ENCODE measurements around the gene CATSPERB.
"Not testable (repeated sequence)": the region's sequence is repeated elsewhere in the genome, so short reads cannot be mapped to it uniquely, and the experiment has no call there.

Gene CATSPERB

DNA sequence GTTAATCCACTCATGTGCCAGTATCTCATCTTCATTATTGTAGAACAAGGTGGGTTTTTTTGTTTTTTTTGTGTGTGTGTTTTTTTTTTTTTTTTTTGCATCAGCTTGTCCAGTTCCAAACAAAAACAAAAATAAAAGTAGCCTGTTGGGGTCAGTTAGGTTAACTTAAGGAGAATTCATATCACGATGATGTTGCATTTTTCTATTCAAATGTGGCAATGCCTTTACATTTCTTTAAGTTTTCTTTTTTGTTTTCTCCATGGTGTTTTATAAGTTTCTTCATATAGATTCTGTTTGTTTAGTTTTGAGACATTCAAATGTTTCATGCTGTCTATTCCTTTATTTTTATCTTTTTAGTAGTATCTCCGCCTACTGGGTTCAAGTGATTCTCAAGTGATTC is 16.2 kb upstream of the CATSPERB start:
- Mint-ChIP-seq H3K9me3 (no peaks in the 10 kb centered on the region), H3K27me3 (ENCODE audit: low read depth) (no peaks in the 10 kb centered on the region), H3K27ac (no peak overlapping the region)

DNA sequence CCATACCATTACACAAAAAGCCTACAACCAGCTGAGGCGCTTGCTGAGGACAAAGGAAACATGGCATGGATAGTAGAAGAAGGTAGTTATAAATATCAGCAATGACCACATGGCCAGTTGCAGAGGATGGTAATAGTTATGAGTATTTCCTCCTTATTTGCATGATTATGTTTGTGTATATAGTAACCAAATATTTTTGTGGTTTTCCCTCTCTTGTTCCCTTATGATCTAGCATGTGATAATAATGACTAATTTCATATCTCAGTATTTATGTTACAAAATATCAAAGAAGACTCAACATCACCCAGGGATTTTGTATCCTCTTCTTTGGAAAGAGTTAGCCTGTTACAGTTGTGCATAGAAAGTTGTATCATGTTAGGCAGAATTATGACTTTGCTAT is 13.5 kb upstream of the CATSPERB start:
- H3K9me3 Mint-ChIP-seq: peaks cover 3% of the 10 kb centered on the region
- no peak overlapping the region for H3K4me3 Mint-ChIP-seq
- peaks cover 10% of the 10 kb centered on the region for H3K36me3 Mint-ChIP-seq (ENCODE audit: low read depth)
- H3K27ac Mint-ChIP-seq: no peak overlapping the region
- H3K27me3 Mint-ChIP-seq (ENCODE audit: low read depth): no peaks in the 10 kb centered on the region
- no peaks in the 10 kb centered on the region for H3K4me1 Mint-ChIP-seq (ENCODE audit: low read depth)

More for the DNA sequence above, 16.2 kb upstream of the CATSPERB start:
- Mint-ChIP-seq H3K4me3 (no peak overlapping the region), H3K36me3 (ENCODE audit: low read depth) (peaks cover 11% of the 10 kb centered on the region), H3K4me1 (ENCODE audit: low read depth) (no peaks in the 10 kb centered on the region)

DNA sequence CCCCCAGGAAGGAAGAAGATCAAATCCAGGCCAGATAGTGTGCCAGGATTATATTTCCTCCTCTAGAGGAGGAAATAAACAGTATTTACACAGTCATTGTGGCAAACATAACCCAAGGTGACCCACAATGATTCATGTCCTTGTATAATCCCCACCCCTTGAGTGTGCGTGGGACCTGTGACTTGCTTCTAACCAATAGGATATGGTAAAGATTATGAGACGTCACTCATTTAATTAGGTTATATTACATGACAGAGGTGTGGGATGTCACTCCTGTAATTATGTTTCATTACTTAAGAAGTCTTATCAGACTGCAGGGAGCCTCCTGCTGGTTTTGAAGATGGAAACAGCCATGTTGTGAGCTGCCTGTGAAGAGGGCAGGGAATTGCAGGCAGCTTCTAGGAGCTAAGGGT is 12.2 kb upstream of the CATSPERB start:
- peaks cover 3% of the 10 kb centered on the region for H3K9me3 Mint-ChIP-seq
- H3K36me3 Mint-ChIP-seq (ENCODE audit: low read depth): peaks cover 15% of the 10 kb centered on the region
- H3K4me1 Mint-ChIP-seq (ENCODE audit: low read depth): no peaks in the 10 kb centered on the region
- H3K4me3 Mint-ChIP-seq: no peak overlapping the region
- H3K27ac Mint-ChIP-seq: no peak overlapping the region
- H3K27me3 Mint-ChIP-seq (ENCODE audit: low read depth): peaks cover 5% of the 10 kb centered on the region

DNA sequence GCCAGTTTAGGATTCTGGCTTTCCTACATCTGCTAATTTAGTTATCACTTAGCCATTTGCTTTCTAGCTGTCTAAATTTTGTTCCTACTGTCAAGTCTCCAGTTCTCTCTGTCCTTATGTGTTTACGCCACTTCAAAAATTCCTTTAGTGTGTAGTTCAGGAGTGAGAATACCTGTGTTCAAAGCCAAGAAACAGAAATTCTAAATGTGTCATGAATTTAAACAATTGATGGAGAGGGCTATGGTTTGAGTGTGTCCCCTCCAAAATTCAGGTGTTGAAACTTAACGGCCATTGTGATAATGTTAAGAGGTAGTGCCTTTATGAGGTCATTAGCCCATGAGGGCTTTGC is 11.4 kb upstream of the CATSPERB start:
- H3K27ac Mint-ChIP-seq: no peak overlapping the region
- peaks cover 3% of the 10 kb centered on the region for H3K9me3 Mint-ChIP-seq
- H3K4me1 Mint-ChIP-seq (ENCODE audit: low read depth): no peaks in the 10 kb centered on the region
- H3K4me3 Mint-ChIP-seq: no peak overlapping the region
- H3K36me3 Mint-ChIP-seq (ENCODE audit: low read depth): peaks cover 10% of the 10 kb centered on the region
- H3K27me3 Mint-ChIP-seq (ENCODE audit: low read depth): peaks cover 5% of the 10 kb centered on the region

DNA sequence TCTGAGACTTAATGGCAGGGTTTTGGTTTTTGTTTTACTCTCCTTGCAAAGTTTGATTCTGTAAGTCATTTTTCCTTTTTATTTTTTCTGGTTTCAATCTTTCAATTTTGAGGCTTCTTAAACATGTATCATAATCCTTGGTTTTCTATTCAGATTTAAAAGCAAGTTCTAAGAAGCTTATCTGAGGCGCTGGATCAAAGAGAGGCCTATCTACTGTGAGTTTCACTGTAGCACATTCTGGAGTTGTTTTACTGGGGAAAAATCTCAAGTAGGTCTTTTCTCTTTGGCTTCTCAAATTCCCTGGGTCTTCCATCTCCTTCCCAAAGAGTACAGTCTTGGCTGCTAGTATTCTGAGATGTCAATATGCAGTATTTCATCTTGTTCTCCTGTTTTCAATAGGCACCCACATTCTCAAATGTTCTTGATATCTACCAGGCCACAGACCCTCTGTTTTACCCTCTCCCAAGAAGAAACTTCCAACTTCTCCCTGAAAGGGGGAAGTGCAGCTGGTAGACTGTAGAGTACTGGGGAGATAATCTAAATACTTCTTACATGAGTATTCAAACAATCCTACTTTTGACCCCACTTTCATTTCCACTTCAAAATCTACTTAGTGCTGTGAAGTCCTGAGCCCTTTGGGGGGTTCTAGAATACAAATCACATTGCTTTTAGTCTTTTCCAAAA is 10.9 kb upstream of the CATSPERB start:
- Mint-ChIP-seq H3K4me3 (no peak overlapping the region), H3K36me3 (ENCODE audit: low read depth) (peaks cover 10% of the 10 kb centered on the region), H3K4me1 (ENCODE audit: low read depth) (no peaks in the 10 kb centered on the region), H3K9me3 (peaks cover 3% of the 10 kb centered on the region), H3K27me3 (ENCODE audit: low read depth) (peaks cover 5% of the 10 kb centered on the region), H3K27ac (no peak overlapping the region)

DNA sequence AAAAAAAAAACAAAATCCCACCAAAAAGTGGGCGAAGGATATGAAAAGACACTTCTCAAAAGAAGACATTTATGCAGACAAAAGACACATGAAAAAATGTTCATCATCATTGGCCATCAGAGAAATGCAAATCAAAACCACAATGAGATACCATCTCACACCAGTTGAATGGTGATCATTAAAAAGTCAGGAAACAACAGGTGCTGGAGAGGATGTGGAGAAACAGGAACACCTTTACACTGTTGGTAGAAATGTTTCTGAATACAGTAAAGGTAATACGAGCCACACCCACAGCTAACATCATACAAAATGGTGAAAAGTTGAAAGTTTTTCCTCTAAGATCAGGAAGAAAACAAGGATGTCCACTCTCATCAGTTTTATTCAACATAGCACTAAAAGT is 8.0 kb upstream of the CATSPERB start:
- H3K4me1 Mint-ChIP-seq (ENCODE audit: low read depth); H3K4me3 Mint-ChIP-seq; H3K27me3 Mint-ChIP-seq (ENCODE audit: low read depth); H3K36me3 Mint-ChIP-seq (ENCODE audit: low read depth); H3K9me3 Mint-ChIP-seq; H3K27ac Mint-ChIP-seq: not testable (repeated sequence)

DNA sequence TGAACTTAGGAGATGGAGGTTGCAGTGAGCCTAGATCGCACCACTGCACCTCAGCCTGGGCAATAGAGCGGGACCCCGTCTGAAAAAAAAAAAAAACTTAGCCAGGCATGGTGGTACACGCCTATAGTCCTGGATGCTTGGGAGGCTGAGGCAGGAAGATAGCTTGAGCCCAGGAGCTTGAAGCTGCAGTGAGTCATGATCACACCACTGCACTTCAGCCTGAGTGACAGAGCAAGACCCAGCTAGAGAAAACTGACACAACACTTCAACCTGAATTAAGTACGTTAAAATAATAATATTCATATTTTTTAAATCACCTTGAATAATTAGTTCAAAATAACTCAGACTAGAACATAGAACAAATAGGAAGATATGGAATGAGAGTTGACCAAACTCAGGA is 5.7 kb upstream of the CATSPERB start:
- H3K9me3 Mint-ChIP-seq: peaks cover 6% of the 10 kb centered on the region
- H3K36me3 Mint-ChIP-seq (ENCODE audit: low read depth): peaks cover 8% of the 10 kb centered on the region
- no peak overlapping the region for H3K27ac Mint-ChIP-seq
- peaks cover 5% of the 10 kb centered on the region for H3K27me3 Mint-ChIP-seq (ENCODE audit: low read depth)
- no peak overlapping the region for H3K4me3 Mint-ChIP-seq
- H3K4me1 Mint-ChIP-seq (ENCODE audit: low read depth): no peaks in the 10 kb centered on the region

DNA sequence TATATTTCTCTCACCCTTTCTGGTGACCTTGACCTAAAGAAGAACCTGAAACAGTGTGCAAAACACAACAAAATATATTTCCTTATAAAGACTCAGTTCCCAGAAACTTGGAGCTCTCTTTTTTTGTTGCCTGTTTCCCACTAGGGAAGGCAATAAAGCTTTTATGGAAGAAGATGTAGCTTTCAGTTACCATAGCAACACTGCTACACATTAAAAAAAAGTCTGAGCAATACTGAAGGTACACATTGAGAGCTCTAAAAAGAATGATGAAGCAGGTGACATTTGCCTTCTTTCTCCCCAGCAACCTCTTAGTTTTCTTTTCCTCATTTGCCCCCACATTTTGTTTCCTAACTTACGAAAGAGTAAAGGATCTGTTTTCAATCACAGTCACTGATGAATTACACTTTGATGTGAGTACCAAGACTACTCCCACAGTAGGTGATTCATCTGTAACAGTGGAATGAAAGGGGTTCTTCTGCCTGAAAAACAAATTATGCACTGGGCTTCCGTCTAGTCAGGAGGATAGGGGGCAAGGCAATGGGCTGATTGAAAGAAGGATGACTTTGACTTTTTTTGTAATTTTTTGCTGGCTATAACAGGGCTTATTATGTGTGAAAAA is 1.1 kb upstream of the CATSPERB start:
- Mint-ChIP-seq H3K4me3 (no peak overlapping the region), H3K27me3 (ENCODE audit: low read depth) (no peaks in the 10 kb centered on the region), H3K9me3 (peaks cover 3% of the 10 kb centered on the region), H3K36me3 (ENCODE audit: low read depth) (peaks cover 4% of the 10 kb centered on the region), H3K4me1 (ENCODE audit: low read depth) (no peaks in the 10 kb centered on the region), H3K27ac (no peak overlapping the region)

DNA sequence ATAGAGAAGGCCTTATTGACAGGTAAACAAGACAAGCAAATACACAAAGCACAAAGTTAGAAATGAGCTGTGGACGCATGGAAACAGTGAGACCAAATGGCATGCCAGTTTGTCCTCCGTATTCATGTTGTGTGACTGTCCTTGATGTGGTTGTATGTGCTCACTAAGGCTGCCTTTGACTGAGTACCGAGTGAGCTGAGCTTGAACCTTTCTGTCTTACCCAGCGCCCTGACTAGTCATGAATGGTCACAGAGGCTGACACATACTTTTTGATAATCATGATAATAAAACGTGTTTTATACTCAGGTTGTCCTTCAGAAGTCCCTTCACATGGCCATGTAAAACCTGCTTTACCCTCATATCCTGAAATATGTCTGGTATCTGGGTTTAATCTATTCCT is 553 bp upstream of the CATSPERB start:
- peaks cover 3% of the 10 kb centered on the region for H3K9me3 Mint-ChIP-seq
- no peak overlapping the region for H3K27ac Mint-ChIP-seq
- H3K27me3 Mint-ChIP-seq (ENCODE audit: low read depth): no peaks in the 10 kb centered on the region
- H3K4me3 Mint-ChIP-seq: no peak overlapping the region
- peaks cover 4% of the 10 kb centered on the region for H3K36me3 Mint-ChIP-seq (ENCODE audit: low read depth)
- H3K4me1 Mint-ChIP-seq (ENCODE audit: low read depth): no peaks in the 10 kb centered on the region

DNA sequence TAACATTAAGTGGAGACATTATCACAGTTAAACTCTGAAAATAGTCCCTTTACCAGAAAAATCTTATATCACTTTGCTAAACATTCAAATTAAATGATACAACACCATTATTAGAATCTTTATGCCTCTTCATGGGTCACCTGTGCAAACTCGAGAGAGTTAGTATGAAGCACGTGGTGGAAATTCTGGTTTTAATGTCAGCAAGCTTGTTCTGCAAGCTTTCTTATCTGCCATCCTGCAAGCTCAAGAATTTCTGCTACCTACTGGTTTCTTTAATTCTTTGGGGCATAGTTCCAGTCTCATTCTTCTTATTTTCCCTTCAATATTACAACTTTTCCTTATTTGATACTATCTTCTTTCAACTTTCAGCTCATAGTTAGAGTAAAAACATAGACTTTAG is 868 bp downstream of the CATSPERB start:
- H3K4me1 Mint-ChIP-seq (ENCODE audit: low read depth): no peaks in the 10 kb centered on the region
- H3K9me3 Mint-ChIP-seq: peaks cover 3% of the 10 kb centered on the region
- H3K36me3 Mint-ChIP-seq (ENCODE audit: low read depth): peaks cover 4% of the 10 kb centered on the region
- no peaks in the 10 kb centered on the region for H3K27me3 Mint-ChIP-seq (ENCODE audit: low read depth)
- H3K27ac Mint-ChIP-seq: no peak overlapping the region
- no peak overlapping the region for H3K4me3 Mint-ChIP-seq

DNA sequence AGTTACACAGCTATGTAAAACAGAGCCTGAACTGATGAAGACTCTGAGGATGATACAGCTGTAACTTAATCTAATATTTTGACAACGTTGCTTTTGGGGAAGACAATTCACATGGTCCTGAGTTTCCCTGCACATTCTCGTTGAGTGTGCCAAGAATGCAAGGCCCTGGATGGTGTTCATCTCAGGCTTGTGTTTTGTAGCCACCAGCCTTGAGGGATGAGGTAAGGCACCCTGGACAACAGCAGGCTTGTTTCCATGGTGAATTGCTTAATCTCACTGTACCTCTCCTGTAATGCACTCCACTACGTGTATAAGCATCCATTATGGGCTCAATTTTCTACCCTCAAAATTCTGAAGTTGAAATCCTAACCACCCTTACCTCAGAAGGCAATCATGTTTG is 2.1 kb downstream of the CATSPERB start:
- no peak overlapping the region for H3K4me3 Mint-ChIP-seq
- H3K27me3 Mint-ChIP-seq (ENCODE audit: low read depth): no peaks in the 10 kb centered on the region
- no peak overlapping the region for H3K27ac Mint-ChIP-seq
- H3K36me3 Mint-ChIP-seq (ENCODE audit: low read depth): peaks cover 2% of the 10 kb centered on the region
- H3K4me1 Mint-ChIP-seq (ENCODE audit: low read depth): no peaks in the 10 kb centered on the region
- H3K9me3 Mint-ChIP-seq: no peaks in the 10 kb centered on the region

DNA sequence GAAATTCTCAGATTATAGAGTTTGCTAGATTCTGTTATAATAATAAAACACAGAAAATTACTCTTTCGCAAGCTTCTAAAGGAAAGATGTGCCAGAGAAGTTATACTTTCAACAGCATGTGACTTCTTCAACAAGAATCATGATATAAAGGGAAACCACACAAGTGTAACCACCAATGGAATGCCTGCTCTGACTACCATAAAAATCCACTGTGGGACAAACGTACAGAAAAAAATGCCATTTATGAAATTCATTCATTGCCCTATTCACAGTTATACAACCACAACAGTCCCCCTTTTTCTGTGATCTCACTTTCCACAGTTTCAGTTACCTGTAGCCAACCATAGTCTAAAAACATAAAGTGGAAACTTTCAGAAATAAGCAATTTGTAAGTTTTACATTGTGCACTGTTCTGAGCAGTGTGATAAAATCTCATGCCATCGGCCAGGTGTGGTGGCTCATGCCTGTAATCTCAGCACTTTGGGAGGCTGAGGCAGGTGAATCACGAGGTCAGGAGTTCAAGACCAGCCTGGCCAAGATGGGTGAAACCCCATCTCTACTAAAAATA is 3.2 kb downstream of the CATSPERB start:
- H3K4me3 Mint-ChIP-seq: no peak overlapping the region
- peaks cover 2% of the 10 kb centered on the region for H3K36me3 Mint-ChIP-seq (ENCODE audit: low read depth)
- no peaks in the 10 kb centered on the region for H3K9me3 Mint-ChIP-seq
- H3K27me3 Mint-ChIP-seq (ENCODE audit: low read depth): no peaks in the 10 kb centered on the region
- no peak overlapping the region for H3K27ac Mint-ChIP-seq
- no peaks in the 10 kb centered on the region for H3K4me1 Mint-ChIP-seq (ENCODE audit: low read depth)

DNA sequence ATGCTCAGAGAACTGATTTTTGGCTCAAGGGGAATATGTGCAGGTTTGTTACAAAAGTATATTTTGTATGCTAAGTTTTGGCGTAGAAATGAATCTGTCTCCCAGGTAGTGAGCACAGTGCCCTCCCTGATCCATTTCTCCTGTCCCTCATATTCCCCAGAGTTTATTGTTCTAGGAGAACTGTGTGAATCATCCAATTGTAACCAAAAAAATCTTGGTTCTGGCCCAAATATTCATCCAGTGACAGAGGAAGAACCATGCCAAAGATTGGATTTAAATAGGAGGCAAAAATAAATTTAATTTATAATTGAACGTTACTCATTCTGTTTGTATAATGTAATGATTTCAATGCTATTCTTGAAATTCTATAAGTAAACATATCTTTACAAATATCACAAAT is 4.8 kb downstream of the CATSPERB start:
- H3K9me3 Mint-ChIP-seq: no peaks in the 10 kb centered on the region
- no peak overlapping the region for H3K4me3 Mint-ChIP-seq
- no peaks in the 10 kb centered on the region for H3K4me1 Mint-ChIP-seq (ENCODE audit: low read depth)
- peaks cover 4% of the 10 kb centered on the region for H3K36me3 Mint-ChIP-seq (ENCODE audit: low read depth)
- no peak overlapping the region for H3K27ac Mint-ChIP-seq
- H3K27me3 Mint-ChIP-seq (ENCODE audit: low read depth): no peaks in the 10 kb centered on the region

DNA sequence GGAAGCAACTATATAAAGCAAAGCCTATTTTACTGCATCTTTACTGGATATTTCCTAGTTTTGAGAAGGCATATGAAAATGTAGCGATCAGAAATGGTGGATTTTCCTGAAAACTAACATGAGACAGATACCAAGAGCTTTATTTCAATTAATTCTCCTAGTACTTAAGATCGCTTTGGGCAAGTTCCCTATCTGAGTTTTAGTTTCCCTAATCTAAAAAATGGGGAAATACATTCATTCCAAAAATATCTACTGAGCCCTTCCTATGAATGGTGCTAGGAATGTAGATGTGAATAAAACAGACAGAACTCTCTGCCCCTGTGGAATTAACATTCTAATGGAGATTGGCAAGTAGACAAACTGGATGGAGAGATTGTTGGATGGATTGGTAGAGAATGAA is 8.4 kb downstream of the CATSPERB start:
- no peaks in the 10 kb centered on the region for H3K27me3 Mint-ChIP-seq (ENCODE audit: low read depth)
- H3K4me3 Mint-ChIP-seq: no peak overlapping the region
- no peak overlapping the region for H3K27ac Mint-ChIP-seq
- no peaks in the 10 kb centered on the region for H3K9me3 Mint-ChIP-seq
- H3K4me1 Mint-ChIP-seq (ENCODE audit: low read depth): no peaks in the 10 kb centered on the region
- H3K36me3 Mint-ChIP-seq (ENCODE audit: low read depth): peaks cover 9% of the 10 kb centered on the region

DNA sequence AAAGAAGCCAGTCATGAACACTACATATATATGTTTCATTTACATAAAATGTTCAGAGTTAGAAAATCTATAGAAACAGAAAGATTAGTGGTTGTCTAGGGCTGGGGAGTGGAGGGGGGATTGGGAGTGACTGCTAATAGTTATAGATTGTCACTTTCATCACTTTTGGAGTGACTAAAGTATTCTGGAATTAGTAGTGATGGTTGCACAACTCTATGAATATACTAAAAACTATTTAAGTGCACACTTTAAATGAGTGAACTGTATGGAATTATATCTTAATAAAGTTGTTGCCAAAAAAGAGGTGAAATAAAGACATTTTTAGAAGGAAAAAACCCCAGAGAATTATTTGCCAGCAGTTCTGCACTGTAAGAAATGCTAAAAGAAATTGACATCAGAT is 9.5 kb downstream of the CATSPERB start:
- Mint-ChIP-seq H3K36me3 (ENCODE audit: low read depth) (peaks cover 10% of the 10 kb centered on the region), H3K9me3 (no peaks in the 10 kb centered on the region), H3K27me3 (ENCODE audit: low read depth) (no peaks in the 10 kb centered on the region), H3K4me3 (no peak overlapping the region), H3K27ac (no peak overlapping the region), H3K4me1 (ENCODE audit: low read depth) (no peaks in the 10 kb centered on the region)

All from T-helper 1 cell treated with Interleukin-12 subunit alpha and Interleukin-12 subunit beta and Interleukin-4 antibody, amounts not matched to agents 30 μg/mL and 1 μg/mL, for 36 hours (primary cell).